DMS53 treated with DMSO at 0.1 percent for 48 hours (cell line): ENCODE data around the gene ATP2B1.
"Not testable (repeated sequence)": the region's sequence is repeated elsewhere in the genome, so short reads cannot be mapped to it uniquely, and the experiment has no call there.

Experiments used
- DNase-seq: peaks from one replicate; lab custom pipeline; 2025; ENCODE audit not compliant: unreplicated experiment; lab: John Stamatoyannopoulos, UW

Gene ATP2B1

GRCh38 chr12:89717759-89718523 lies 9.3 kb upstream of the ATP2B1 start:
- no peak for DNase-seq

- DNase-seq = no peak
Observed at GRCh38 chr12:89712706-89713105, 4.1 kb upstream of the ATP2B1 start.

GRCh38 chr12:89710873-89711750 lies 2.5 kb upstream of the ATP2B1 start:
- no peak for DNase-seq

GRCh38 chr12:89709995-89710872 lies 1.6 kb upstream of the ATP2B1 start:
- peak; percentile 34 for DNase-seq

GRCh38 chr12:89709157-89709994 lies 738 bp upstream of the ATP2B1 start:
- peak; percentile 97 for DNase-seq

- DNase-seq = no peak
Observed at GRCh38 chr12:89707703-89708564, 704 bp downstream of the ATP2B1 start.

GRCh38 chr12:89706986-89707702 lies 1.5 kb downstream of the ATP2B1 start:
- DNase-seq = no peak

- no peak for DNase-seq
Observed at GRCh38 chr12:89706551-89706950, 2.1 kb downstream of the ATP2B1 start.

GRCh38 chr12:89704457-89704856 lies 4.2 kb downstream of the ATP2B1 start:
- no peak for DNase-seq

GRCh38 chr12:89703768-89704167 lies 4.9 kb downstream of the ATP2B1 start:
- DNase-seq = no peak

GRCh38 chr12:89702503-89702902 lies 6.1 kb downstream of the ATP2B1 start:
- DNase-seq = no peak

GRCh38 chr12:89701606-89702206 lies 6.9 kb downstream of the ATP2B1 start:
- no peak for DNase-seq

GRCh38 chr12:89700191-89700810 lies 8.3 kb downstream of the ATP2B1 start:
- peak; percentile 45 for DNase-seq

- no peak for DNase-seq
Observed at GRCh38 chr12:89698607-89699006, 10.0 kb downstream of the ATP2B1 start.

GRCh38 chr12:89697728-89698127 lies 10.9 kb downstream of the ATP2B1 start:
- not testable (repeated sequence) for DNase-seq

GRCh38 chr12:89697296-89697695 lies 11.3 kb downstream of the ATP2B1 start:
- no peak for DNase-seq

GRCh38 chr12:89695830-89696229 lies 12.8 kb downstream of the ATP2B1 start:
- peak; percentile 18 for DNase-seq

GRCh38 chr12:89695100-89695499 lies 13.5 kb downstream of the ATP2B1 start:
- no peak for DNase-seq
